HepG2 (cell line): Measurements from ENCODE around the gene ABCC3. TPM values are rescaled to one million over a fixed set of nuclear protein-coding genes. Genes with fewer than 3 reads are reported as not detected.
A peak's percentile ranks its signal among the peaks of the same experiment; 100 is the strongest.

ENCODE experiments used
- FOSL1 ChIP-seq: sonication (generic); formaldehyde crosslinking; IDR thresholded peaks from 2 replicates; pipeline ENCODE4 v1.9.0; 2021; ENCODE audit warnings: missing genetic modification reagents, borderline replicate concordance
- KDM1A ChIP-seq: IDR thresholded peaks from 2 replicates; pipeline ENCODE4 v1.6.1; 2016; ENCODE audit warnings: missing compliant biosample characterization
- NFYB ChIP-seq: sonication (generic); formaldehyde crosslinking; IDR thresholded peaks from 2 replicates; pipeline ENCODE4 v1.4.0; 2020; ENCODE audit warnings: missing genetic modification reagents
- polyA plus RNA-seq, 8 experiments: library from polyadenylated mRNA; depleted of rRNA in 3 of 8; stranded (reverse) in 7 of 8; unstranded in 1 of 8; fragments of >200 nt; fragmentation: Illumina TruSeq in 4 of 8; extraction: Trizol in 4 of 8; gene quantifications; 2 replicates each; pipeline versions ENCODE4 v1.2.1 to v1.2.3, GENCODE V29; 2011 to 2016; ENCODE audit warnings: low read depth in 4 of 8, missing spikeins in 1 of 8, mixed read lengths in 1 of 8; ENCODE audit not compliant: insufficient read depth in 1 of 8
- total RNA-seq, 5 experiments: library from RNA; depleted of rRNA; stranded (reverse); fragments of >200 nt; fragmentation: Illumina TruSeq; extraction: Trizol; gene quantifications; 2 replicates each; pipeline ENCODE4 v1.2.3, GENCODE V29; 2016; ENCODE audit warnings: low read depth in 1 of 5
- TF ChIP-seq, protein P1 (sequence below): sonication (generic); formaldehyde crosslinking; IDR thresholded peaks from 2 replicates; pipeline ENCODE4 v1.5.1; 2020; ENCODE audit warnings: mild to moderate bottlenecking, missing genetic modification reagents
- TF ChIP-seq, protein P2 (sequence below): sonication (generic); formaldehyde crosslinking; conservative IDR thresholded peaks from 2 replicates; pipeline ENCODE4 v1.4.0; 2020; ENCODE audit warnings: missing genetic modification reagents
- TF ChIP-seq, protein P3 (sequence below): sonication (generic); formaldehyde crosslinking; IDR thresholded peaks from 2 replicates; pipeline ENCODE4 v1.4.0; 2020; ENCODE audit warnings: mild to moderate bottlenecking, missing genetic modification reagents
- TF ChIP-seq, protein P4 (sequence below), 2 experiments: sonication (generic) in 1 of 2; formaldehyde crosslinking in 1 of 2; IDR thresholded peaks; 2 replicates each; pipeline versions ENCODE4 v1.4.0 to v1.6.1; 2016 to 2020; ENCODE audit warnings: borderline replicate concordance in 1 of 2, low read depth in 1 of 2, mild to moderate bottlenecking in 1 of 2, missing genetic modification reagents in 1 of 2

Gene ABCC3
- total and polyA plus RNA-seq, 2 of the 13 experiments (the other 11 are each of a cell fraction or from before 2014, with no cell fraction given): 25.2 to 50.7 TPM

DNA sequence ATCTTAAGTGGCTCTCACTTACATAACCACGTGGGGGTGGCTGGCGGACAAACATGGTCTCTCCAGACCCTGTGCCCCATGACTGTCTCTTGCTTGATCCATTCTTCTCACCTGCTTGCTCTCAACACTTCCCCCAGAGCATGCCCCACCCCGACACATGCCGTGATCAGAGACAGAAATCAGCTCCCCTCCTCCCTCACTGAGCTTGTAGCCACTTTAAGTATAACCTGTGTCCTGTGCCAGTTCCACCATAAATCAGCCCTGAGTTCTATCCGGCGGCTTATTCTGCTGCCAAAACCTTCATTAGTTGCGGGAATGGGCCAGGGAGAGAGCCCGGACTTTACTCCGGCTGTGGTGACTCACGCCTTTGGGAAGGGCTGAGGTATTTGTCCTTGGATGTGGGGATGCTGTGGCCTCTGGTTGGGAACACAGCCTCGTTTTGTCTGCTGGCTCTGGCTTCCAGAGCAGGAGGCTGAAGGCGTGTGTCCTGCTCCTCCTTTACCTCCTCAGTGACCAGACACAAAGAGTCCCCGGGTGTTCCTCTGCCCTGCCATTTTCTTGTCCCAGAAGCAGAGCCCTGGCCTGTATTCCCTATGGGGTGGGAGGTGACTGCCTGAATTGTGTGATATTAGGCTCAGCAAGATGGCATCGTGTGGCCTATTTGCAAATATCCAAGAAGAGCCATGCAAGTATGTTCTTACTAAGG lies 52.0 kb downstream of the ABCC3 start (continued):
- TF ChIP-seq, protein P1, sequence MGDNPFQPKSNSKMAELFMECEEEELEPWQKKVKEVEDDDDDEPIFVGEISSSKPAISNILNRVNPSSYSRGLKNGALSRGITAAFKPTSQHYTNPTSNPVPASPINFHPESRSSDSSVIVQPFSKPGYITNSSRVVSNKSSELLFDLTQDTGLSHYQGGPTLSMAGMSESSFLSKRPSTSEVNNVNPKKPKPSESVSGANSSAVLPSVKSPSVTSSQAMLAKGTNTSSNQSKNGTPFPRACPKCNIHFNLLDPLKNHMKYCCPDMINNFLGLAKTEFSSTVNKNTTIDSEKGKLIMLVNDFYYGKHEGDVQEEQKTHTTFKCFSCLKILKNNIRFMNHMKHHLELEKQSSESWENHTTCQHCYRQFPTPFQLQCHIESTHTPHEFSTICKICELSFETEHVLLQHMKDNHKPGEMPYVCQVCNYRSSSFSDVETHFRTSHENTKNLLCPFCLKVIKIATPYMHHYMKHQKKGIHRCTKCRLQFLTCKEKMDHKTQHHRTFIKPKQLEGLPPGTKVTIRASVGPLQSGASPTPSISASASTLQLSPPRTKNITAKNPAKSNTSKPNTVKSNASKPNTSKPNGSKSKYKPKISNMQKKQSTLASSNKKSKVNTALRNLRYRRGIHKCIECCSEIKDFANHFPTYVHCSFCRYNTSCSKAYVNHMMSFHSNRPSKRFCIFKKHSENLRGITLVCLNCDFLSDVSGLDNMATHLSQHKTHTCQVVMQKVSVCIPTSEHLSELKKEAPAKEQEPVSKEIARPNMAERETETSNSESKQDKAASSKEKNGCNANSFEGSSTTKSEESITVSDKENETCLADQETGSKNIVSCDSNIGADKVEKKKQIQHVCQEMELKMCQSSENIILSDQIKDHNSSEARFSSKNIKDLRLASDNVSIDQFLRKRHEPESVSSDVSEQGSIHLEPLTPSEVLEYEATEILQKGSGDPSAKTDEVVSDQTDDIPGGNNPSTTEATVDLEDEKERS (CRISPR knock-in tag): no peak; the same call in 1 of the 2 replicates
- no peak; the same call in 1 of the 2 replicates for TF ChIP-seq KDM1A (CRISPR knock-in tag)
- TF ChIP-seq, protein P2, sequence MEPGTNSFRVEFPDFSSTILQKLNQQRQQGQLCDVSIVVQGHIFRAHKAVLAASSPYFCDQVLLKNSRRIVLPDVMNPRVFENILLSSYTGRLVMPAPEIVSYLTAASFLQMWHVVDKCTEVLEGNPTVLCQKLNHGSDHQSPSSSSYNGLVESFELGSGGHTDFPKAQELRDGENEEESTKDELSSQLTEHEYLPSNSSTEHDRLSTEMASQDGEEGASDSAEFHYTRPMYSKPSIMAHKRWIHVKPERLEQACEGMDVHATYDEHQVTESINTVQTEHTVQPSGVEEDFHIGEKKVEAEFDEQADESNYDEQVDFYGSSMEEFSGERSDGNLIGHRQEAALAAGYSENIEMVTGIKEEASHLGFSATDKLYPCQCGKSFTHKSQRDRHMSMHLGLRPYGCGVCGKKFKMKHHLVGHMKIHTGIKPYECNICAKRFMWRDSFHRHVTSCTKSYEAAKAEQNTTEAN (CRISPR knock-in tag): no peak; the same call in 1 of the 2 replicates
- TF ChIP-seq FOSL1 (CRISPR knock-in tag): peak; percentile 100
- TF ChIP-seq, protein P3, sequence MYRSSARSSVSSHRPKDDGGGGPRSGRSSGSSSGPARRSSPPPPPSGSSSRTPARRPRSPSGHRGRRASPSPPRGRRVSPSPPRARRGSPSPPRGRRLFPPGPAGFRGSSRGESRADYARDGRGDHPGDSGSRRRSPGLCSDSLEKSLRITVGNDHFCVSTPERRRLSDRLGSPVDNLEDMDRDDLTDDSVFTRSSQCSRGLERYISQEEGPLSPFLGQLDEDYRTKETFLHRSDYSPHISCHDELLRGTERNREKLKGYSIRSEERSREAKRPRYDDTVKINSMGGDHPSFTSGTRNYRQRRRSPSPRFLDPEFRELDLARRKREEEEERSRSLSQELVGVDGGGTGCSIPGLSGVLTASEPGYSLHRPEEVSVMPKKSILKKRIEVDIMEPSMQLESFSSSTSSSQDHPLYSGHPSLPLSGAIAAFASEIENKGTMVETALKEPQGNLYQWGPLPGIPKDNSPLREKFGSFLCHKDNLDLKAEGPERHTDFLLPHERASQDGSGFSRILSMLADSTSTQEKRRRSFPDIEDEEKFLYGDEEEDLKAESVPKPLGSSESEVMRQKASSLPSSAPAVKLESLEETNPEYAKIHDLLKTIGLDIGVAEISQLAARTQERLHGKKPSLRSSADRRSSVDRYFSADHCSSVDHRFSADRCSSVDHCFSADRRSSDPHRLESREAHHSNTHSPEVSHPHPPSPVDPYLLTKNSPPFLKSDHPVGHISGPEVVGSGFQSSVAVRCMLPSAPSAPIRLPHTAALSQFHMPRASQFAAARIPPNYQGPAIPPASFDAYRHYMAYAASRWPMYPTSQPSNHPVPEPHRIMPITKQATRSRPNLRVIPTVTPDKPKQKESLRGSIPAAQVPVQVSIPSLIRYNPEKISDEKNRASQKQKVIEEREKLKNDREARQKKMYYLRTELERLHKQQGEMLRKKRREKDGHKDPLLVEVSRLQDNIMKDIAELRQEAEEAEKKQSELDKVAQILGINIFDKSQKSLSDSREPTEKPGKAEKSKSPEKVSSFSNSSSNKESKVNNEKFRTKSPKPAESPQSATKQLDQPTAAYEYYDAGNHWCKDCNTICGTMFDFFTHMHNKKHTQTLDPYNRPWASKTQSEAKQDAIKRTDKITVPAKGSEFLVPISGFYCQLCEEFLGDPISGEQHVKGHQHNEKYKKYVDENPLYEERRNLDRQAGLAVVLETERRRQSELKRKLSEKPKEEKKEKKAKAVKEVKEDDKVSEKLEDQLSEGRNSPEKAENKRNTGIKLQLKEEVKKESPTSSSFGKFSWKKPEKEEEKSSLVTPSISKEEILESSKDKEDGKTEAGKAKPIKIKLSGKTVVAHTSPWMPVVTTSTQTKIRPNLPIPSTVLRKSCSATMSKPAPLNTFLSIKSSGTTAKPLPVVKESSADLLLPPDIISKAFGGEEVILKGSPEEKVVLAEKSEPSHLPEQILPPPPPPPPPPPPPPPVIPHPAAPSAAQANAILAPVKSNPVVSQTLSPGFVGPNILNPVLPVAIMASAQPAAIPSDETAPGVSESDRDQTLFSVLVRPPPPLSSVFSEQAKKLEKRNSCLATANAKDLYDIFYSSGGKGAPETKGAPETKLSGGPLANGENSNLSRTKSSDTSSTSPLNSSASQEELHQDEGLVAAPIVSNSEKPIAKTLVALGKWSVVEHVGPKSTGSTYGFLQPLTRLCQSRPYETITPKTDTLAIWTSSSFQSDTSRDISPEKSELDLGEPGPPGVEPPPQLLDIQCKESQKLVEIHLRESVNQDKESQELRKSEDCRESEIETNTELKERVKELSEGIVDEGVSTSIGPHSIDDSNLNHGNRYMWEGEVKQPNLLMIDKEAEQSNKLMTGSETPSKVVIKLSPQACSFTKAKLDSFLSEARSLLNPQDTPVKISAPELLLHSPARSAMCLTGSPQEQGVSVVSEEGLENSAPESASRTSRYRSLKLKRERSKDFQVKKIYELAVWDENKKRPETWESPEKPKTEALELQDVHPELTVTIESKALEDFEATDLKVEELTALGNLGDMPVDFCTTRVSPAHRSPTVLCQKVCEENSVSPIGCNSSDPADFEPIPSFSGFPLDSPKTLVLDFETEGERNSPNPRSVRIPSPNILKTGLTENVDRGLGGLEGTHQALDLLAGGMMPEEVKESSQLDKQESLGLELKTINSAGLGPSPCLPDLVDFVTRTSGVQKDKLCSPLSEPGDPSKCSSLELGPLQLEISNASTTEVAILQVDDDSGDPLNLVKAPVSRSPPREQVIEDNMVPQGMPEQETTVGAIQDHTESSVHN (CRISPR knock-in tag): no peak
- TF ChIP-seq, protein P4, sequence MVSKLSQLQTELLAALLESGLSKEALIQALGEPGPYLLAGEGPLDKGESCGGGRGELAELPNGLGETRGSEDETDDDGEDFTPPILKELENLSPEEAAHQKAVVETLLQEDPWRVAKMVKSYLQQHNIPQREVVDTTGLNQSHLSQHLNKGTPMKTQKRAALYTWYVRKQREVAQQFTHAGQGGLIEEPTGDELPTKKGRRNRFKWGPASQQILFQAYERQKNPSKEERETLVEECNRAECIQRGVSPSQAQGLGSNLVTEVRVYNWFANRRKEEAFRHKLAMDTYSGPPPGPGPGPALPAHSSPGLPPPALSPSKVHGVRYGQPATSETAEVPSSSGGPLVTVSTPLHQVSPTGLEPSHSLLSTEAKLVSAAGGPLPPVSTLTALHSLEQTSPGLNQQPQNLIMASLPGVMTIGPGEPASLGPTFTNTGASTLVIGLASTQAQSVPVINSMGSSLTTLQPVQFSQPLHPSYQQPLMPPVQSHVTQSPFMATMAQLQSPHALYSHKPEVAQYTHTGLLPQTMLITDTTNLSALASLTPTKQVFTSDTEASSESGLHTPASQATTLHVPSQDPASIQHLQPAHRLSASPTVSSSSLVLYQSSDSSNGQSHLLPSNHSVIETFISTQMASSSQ (IDR thresholded peaks at IDR 0.05; ENCODE audit: low read depth): peak; percentile 51
- TF ChIP-seq, protein P4 (CRISPR knock-in tag; IDR thresholded peaks at IDR 0.05; ENCODE audit: borderline replicate concordance): peak; percentile 88
- peak; percentile 30; the same call in 1 of the 2 replicates for TF ChIP-seq NFYB (CRISPR knock-in tag)
